Endothelial cell of hepatic sinusoid (primary cell): Measurements from ENCODE around the gene ABLIM2.

Experiments used
- in situ Hi-C: cut with HindIII; loops from 2 replicates; pipeline ENCODE4 v1.10.0; 2017; ENCODE audit warnings: low sequenced_read_pairs

The ABLIM2 gene

DNA sequence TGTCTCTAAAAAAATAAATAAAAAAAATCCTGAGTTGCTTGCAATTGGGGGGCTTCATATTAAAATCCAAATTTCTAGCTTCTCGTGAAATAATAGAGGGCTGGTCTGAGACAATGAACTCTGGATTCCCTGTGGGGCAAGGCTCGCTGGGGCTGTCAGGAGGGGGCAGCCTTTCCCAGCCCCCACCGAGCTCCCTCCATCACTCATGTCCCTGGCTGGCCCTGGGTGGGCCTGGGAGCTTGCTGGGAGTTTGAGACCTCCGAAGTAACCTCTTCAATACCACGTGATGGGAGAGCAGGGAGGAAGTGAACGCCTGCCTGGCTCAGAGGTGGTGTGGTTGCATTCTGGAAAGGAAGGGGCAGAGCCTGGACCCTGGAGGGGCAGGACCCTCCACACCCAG is 164.9 kb downstream of the ABLIM2 start:
- in situ Hi-C loops: no loop called here

DNA sequence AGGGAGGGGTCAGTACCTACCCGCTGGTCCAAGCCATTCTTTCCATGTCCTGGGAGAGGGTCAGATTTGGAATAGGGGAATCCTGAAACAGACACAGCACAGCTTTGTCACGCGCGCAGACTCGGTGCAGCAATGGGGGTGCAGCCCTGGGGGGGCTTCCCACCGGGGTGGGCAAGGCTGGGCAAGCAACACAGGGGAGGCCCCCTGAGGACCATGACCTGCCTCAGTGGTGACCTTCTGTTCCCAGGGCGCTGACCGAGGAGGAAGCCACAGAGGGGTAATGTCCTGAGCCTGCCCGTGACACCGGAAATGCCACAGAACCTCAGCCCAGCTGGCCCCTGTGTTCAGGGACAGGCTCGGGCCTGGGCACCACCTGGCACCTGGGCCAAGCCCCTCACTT is 165.8 kb downstream of the ABLIM2 start:
- in situ Hi-C loops: no loop called here

DNA sequence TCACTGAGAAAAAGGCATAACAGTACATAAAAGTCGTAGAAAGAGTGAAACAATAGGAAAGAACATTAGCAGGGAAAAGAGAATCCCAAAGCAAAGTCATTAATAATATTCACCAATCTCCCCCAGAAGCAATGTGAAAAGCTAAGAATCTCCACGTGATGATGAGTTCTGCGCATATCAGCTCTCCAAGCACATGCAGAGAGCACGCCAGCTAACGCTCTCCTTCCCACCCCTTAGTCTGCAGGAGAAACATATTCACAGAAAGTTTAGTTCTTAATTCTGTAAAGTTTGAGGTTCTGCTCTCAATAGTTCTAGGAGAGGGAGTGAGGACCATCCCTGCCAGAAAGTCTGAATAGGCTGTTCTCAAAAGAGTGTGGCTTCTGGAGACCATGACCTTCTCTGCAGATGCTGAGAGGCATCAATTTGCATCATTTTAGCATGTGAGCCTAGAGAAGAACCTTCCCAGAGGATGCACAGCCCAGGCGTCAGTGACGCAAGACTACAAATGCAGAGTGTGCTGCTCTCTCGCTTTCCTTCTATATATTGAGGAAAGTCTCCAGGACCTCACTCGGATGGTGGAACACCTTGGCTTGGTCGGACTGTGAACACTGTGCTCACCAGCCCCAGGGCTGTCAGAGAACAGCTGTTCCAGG is 167.7 kb downstream of the ABLIM2 start:
- in situ Hi-C loops: no loop called here

DNA sequence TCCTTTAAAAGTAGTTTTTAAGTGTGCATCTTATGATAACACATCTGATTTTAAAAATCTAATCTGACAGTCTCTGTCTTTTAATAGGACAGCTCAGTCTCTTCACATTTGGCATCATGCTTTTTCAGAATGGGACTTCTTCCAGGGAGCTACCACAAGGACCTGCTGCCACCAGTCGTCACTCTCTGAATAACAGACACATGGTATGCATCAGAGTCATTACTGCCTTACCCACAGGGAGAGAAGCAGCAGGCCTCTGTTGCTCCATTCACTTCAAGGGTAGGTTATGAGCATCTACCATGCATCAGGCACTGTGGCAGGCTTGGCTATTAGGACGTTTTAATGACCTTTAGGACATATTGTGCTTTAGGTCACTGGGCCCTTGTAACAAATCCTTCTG is 169.0 kb downstream of the ABLIM2 start:
- in situ Hi-C loops: no loop called here

DNA sequence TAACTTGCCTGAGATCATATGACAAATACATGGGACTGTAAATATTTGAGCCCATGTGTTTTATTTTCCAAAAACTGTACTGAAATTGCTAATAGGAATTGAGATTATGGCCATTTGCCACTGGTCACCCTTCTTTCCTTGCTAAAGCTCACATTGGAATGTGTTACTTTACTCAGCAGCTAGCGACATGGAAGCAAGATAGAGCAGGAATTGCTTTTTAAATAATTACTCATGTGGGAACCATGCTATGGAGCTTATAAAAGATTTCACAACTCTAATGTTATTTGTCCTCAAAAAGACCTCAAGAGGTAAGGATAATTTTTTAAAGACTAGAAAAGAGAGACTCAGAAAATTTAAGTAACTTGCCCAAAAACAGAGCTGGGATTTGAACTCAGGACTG is 170.2 kb downstream of the ABLIM2 start:
- in situ Hi-C loops: no loop called here

DNA sequence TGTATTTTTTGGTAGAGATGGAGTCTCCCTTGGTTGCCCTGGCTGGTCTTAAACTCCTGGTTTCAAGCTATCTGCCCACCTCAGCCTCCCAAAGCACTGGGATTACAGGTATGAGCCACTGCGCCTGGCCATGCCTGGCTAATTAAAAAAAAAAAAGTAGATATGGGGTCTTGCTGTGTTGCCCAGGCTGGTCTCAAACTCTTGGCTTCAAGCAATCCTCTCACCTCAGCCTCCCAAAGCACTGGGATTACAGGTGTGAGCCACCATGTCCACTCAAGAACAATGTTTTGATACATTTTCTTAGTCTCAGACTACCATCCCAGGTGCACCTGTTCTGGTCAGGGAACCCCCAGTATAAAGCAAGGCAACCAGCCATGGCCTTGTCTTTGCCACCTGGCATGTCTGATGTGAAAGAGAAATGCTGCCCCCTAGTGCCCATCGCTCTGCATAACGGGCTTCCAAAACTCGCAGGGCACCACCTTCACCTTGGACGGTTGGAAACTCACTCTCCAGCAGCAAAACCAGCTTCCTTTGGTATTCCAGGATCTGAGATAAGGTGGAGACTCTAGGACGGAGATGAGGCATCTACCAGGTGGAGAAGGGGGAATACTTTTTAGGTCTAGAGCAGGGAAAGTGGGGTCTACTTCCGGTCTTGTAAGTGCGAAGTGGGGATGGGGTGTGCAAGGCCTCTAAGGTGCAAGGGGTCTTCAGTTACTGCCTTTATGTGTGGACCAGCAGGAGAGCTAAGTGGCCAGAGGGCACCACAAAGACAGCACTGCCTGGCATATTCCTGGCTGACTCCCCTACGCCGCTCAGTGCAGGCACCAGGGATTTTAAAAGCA is 171.2 kb downstream of the ABLIM2 start:
- in situ Hi-C loops: no loop called here

DNA sequence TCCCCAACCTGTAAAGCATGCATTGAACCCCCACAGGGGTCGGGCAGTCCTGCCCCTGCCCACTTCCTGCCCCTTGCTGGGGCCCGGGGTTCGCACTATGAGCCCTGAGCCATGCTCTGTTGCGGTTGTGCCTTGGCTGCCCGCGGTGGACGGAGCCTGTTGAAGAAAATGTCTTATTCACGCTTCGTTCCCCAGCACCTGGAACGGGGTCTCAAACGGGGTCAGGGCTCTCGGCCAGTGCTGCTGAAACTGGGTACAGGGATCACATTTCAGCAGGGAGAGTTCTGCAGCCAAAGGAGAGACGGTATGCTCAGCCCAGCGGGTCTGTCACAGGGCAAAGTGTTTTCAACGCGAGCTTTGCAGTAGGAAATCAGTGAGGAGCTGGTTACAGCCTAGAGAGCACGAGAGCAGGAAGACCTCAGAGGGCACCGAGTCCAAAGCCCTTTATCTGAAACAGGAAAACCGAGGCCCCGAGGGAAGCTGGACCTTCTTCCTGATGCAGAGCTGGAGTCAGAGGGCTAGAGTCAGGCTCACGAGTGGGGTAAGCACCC is 172.6 kb downstream of the ABLIM2 start:
- in situ Hi-C loops: no loop called here

DNA sequence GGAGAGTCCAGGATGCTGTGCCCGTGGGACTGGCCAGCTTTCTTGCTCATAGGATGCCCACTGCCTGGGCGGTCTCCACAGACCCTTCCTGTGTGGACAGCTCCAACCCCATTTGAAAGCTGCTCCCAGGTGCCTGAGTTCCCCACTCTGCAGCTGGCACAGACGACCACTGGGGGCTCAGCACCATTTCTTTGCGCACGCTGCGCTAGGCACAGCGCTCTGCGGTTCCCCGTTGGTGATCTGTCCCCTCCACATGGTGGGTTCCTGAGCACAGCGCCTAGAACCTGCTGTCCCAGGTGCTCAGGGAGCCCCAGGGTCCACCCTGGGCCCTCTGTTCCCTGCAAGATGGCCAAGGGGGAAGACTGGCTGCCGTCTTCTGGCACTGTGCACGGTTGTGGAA is 173.5 kb downstream of the ABLIM2 start:
- in situ Hi-C loops: no loop called here

DNA sequence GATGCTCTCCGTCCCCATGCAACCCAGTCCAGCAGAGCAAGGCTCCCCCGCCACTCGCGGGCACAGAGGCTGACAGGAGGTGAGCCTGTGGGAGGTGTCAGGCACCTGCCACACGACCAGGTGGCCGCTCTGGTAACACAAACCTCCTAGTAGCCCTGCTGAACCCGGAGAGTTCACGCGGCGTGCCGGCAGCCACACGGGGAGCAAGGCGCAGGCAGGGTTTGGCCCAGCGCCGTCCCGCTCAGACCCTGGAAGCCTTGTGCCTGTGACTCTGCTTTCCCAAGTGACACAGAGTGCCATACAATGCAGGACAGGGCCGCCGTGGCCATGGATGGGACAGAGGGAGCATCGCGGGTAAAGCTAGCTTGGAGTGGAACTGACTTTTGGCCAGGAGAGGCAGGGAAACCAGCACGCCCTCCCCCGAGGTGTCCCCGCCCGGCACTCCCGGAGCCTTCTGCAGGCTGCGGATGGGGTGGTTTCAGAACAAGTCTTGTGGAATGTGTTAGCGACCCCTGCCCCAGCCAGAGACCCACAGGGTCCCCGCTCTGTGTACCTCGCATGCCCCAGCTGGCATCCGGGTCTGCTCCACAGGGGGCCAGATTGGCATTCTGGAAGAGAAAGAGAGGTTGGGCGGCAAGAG is 174.2 kb downstream of the ABLIM2 start:
- in situ Hi-C loops: no loop called here

DNA sequence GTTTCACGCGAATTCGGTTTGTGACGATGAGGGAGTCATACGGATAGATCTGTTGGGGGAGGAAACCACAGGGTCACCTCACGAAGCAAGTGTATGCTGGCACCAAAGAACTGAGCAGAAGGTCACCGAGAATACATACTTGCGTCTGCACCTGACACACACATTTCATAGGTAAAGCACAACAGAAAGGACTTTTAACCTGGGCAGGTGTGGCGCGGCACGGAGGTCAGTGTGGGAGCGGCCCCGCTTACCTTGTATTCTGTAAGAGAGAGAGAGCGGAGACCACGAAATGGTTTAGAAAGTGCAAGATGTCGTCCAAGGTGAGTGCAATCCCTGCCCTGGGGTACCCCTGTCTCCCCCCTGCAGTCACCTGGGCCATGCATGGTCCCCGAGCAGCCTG is 175.3 kb downstream of the ABLIM2 start:
- in situ Hi-C loops: no loop called here

DNA sequence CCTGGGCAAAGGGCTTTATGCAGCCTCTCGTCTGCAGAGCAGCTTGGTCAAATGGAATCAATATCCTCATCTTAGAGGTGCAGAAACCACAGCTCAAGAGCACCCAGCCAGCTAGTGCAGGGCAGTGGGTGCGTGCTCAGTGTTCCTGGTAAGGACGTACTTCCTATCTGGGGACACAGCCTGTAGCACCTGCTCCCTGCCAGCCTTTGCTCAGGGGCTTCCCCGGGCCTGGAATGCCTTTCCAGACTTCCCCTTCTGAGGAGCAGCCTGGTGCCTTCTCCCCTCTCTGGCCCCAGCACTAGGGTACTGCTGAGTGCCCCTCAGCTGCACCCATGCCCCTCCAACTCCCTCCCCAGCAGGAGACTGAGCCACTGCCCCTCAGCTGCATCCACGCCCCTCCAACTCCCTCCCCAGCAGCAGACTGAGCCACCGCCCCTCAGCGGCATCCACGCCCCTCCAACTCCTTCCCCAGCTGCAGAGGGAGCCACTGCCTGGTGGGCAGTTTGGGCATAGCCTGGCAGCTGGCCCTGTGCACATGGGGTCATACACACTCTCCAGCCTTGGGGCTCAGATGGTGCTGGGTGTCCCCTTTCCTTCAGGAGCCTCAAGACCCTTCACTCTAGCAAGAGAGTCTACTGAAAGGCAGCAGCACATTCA is 176.7 kb downstream of the ABLIM2 start:
- in situ Hi-C loops: no loop called here

DNA sequence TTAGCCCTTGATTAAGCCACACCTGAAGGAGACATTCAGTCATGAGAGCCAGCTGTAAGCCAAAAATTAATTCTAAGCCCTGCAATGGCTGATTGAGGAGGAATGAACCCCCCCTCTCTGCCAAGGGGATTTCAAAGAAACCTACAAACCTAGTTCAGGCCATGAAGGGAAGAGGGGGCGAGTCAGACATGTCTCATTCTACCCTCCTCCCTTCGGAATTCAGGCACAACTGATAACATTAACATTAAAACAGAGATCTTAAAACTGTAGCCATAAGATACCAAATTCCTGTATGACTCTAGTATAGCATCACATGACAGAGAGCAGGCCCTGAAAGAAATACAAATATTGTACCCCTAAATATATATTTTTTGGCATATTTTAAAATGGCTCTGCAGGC is 178.6 kb downstream of the ABLIM2 start:
- in situ Hi-C loops: no loop called here

DNA sequence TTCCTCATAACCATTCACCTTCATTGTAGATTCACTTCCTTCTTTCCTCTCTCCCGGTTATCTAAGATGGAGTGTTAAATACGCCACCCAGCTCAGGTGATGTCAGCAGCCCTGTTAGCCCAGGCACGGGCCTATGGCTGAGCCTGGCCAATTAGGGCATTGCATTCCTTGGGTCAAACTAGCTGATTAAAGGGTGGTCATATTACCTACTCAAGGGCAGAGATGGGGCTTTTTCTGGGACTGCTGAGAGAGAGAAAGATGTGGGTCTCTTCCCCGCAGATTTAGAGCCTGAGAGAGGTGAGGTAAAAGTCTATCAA is 179.0 kb downstream of the ABLIM2 start:
- in situ Hi-C loops: no loop called here

DNA sequence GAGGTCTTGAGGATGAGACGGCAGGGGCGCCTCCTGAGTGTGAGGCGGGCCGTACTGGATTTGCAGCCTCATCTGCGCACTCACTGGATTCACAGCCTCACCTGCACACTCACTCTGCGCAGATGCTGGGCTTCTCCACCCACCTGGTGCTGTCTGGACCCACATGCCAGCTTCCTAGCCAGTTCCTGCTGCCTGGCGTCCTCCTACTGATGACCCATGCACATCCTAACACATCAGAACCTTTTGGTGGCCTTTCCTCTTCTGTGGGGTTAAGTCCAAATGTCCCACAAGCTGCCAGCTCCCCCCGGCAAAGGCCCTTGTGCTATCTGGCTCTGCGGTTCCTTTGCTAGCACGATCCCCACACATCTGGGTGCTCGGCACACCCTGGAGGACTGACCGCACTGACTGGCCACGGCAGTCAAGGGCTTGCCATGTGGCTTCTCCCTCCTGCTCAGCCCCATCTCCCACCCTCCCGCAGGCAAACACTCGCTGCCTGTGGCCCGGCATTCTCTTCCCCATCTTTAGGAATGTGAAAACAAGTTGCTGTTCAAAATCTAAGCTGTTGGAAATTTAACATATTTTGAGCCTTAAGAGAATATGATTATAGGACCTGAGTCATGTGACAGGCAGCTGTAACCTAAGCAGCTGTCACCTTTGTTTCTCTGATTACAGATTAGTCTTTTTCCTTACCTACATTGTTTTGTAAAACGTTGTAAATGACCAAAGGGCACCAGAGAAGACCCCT is 179.5 kb downstream of the ABLIM2 start:
- in situ Hi-C loops: no loop called here

DNA sequence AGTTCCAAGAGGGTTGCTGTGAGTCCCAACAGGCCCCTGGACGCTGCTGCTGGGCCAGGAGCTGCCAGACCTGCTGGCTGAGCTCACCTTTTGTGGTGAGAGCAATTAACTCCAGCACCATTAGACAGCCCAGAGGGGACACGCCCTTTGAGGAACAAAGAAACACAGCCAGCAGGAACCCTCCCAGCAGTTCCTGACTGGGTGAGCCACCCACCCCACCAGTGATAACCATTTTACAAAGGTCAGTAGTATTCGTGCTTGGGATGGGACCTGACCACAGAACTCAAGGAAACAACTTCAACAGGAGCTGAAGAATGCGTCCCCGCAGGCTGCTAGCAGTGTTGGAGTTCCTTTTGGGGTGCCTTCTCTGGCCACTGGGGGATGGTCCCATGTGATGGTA is 180.1 kb downstream of the ABLIM2 start:
- in situ Hi-C loops: no loop called here

DNA sequence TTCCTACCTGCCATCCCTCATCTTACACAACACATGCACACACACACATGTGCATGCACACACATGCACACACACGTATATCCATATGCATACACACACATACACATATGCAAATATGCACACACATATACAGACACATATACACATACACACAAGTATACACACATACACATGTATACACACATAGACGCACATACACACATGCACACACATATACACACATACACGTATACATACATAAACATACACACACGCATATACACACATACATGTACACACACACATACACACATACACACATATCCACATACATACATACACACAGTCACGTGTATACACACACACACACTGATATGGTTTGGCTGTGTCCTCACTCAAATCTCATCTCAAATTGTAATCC is 182.0 kb downstream of the ABLIM2 start:
- in situ Hi-C loops: no loop called here

DNA sequence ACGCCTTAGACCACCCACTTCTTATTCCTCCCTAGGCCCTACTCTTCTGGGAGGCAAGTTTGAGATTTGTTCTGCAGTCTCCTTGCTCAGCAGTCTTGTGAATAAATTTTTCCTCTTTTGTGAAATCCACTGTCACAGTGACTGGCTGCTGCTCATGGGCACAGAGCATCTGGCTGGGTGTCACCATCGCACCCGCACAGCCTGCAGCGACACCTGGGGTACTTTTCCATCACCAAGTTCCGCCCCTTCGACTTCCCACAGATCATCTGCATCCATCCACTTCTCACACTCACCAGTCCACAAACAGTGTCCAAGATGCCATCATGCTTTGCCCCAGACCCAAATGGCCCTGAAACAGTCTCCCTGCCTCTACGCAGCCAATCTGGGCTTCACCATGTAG is 182.6 kb downstream of the ABLIM2 start:
- in situ Hi-C loops: no loop called here

DNA sequence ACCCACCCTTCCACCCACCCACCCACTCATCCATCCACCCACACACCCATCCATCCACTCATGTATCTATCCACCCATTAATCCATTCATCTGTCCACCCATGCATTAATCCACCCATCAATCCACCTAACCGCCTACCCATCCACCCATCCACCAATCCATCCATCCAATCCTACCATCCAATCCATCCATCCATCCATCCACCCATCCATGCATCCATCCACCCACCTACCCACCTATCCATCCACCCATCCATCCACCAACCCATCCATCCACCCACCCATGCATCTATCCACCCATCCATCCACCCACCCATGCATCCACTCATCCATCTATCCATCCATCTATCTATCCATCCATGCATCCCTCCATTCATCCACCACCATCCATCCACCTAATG is 184.2 kb downstream of the ABLIM2 start:
- in situ Hi-C loops: no loop called here

DNA sequence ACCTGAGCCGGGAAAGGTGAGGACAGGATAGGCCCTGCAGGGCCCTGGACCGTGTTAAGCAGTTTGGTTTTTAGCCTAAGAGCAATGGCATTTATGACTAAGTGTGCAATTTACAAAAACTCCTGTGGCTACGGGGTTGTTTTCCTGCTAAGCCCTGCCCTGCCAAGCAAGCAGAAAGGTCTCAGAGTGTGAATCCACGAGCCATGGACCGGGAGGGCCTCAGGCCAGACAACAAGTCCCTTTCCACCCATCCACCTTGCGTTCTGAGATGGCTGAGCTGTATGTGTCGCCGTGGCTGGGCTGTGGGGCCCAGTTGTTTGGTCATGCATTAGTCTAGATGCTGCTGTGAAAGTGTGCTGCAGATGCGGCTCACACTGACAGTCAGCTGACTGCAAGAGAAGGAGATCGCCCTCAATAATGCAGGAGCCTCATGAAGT is 185.1 kb downstream of the ABLIM2 start:
- in situ Hi-C loops: no loop called here

DNA sequence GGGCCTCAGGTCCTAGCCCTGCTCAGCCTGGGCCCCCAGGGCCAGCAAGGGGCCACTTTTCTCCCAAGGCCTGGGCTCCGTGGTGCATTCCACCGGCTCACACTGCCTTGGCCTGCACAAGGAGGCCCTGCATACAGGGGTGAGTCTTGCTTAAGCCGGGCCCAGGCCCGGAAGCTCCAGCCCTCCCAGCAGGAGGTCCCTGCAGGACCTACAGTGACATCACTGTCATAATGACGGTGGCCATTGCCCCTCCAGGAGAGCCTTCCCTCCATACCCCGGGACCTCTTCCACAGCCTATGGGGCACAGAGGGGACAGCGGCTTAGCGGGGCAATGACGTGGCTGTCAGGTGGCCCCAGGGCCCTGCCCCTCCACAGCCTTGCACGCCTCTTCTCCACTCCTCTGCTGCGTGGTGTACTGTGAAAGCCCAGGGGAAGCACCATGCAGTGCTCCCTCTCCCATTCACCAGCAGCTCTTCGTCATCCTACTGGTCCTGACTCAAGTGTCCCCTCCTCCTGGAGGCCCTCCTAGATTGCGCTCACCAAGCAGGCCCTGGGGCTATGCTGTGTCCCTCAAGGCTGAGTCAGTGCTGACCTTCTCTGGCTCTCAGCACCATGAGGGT is 186.6 kb downstream of the ABLIM2 start:
- in situ Hi-C loops: no loop called here
